ENCODE data around the gene DIP2C.

GRCh38 chr10:580778-581177 lies 108.7 kb downstream of the DIP2C start:
- TF ChIP-seq, protein P1, sequence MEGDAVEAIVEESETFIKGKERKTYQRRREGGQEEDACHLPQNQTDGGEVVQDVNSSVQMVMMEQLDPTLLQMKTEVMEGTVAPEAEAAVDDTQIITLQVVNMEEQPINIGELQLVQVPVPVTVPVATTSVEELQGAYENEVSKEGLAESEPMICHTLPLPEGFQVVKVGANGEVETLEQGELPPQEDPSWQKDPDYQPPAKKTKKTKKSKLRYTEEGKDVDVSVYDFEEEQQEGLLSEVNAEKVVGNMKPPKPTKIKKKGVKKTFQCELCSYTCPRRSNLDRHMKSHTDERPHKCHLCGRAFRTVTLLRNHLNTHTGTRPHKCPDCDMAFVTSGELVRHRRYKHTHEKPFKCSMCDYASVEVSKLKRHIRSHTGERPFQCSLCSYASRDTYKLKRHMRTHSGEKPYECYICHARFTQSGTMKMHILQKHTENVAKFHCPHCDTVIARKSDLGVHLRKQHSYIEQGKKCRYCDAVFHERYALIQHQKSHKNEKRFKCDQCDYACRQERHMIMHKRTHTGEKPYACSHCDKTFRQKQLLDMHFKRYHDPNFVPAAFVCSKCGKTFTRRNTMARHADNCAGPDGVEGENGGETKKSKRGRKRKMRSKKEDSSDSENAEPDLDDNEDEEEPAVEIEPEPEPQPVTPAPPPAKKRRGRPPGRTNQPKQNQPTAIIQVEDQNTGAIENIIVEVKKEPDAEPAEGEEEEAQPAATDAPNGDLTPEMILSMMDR (IDR thresholded peaks at IDR 0.05): no peak
- no peak for TF ChIP-seq EZH2 (IDR thresholded peaks at IDR 0.05; ENCODE audit: borderline replicate concordance, insufficient read depth, low read depth, low read length, poor library complexity, severe bottlenecking)
